Testis (tissue), 2 donors: Measurements from ENCODE around the gene DENND1C.

Experiments used
- CTCF ChIP-seq, 3 experiments: fragments of 450-650 bp in 2 of 3; fragments of 200-600 bp in 1 of 3; sonication (generic) in 1 of 3; IDR thresholded peaks; one replicate each; pipeline ENCODE4 v1.5.1; 2016 to 2019; ENCODE audit warnings: antibody characterized with exemption in 3 of 3, mild to moderate bottlenecking in 2 of 3, moderate library complexity in 1 of 3
- POLR2A ChIP-seq: fragments of 450-650 bp; IDR thresholded peaks from one replicate; pipeline ENCODE4 v1.6.1; 2017; ENCODE audit warnings: antibody characterized with exemption, mild to moderate bottlenecking, moderate library complexity

GRCh38 chr19:6484831-6485230, 3.2 kb upstream of the DENND1C start:
- TF ChIP-seq CTCF (IDR thresholded peaks at IDR 0.05) (no peak), POLR2A (no peak)
